Measurements from ENCODE around the gene NCL.
"Not testable (repeated sequence)": the region's sequence is repeated elsewhere in the genome, so short reads cannot be mapped to it uniquely, and the experiment has no call there.

The NCL gene

DNA sequence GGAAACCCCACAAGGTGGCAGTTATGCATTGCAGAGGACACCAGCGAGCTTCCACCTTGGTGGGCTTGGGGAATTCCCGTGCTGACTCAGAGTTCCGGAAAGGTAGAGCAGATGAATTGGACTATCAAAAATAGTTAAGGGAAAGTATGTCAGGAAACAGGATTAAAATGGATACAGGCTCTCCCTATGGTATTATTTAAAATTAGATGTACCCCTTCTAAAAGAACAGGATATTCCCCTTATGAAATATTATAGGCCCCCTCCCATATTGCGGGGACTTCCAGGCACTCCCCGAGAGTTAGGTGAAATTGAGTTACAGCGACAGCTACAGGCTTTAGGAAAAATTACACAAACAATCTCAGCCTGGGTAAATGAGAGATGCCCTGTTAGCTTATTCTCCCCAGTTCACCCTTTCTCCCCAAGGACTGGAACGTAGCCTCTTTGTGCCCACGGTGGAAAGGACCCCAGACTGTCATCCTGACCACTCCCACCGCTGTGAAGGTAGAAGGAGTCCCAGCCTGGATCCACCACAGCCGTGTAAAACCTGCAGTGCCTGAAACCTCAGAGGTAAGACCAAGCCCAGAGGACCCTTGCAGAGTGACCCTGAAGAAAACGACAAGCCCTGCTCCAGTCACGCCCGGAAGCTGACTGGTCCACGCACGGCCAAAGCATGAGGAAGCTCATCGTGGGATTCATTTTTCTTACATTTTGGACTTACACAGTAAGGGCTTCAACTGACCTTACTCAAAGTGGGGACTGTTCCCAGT lies 58.5 kb downstream of the NCL start:
- not testable (repeated sequence) for DNase-seq (ENCODE audit: low spot score)

DNA sequence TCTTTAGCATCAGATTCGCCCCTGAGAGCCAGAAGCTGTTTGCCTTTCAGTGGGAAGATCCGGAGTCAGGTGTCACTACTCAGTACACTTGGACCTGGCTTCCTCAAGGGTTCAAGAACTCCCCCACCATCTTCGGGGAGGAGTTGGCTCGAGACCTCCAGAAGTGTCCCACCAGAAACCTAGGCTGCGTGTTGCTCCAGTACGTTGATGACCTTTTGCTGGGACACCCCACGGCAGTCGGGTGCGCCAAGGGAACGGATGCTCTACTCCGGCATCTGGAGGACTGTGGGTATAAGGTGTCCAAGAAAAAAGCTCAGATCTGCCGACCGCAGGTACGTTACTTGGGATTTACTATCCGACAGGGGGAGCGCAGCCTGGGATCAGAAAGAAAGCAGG lies 60.1 kb downstream of the NCL start:
- not testable (repeated sequence) for DNase-seq (ENCODE audit: low spot score)
